AG20443 (cell line): ENCODE measurements around the gene MYCBP2.
"Not testable (repeated sequence)": the region's sequence is repeated elsewhere in the genome, so short reads cannot be mapped to it uniquely, and the experiment has no call there.

Source experiments
- DNase-seq: peaks from one replicate; pipeline ENCODE4 v3.0.0; 2012; ENCODE audit warnings: low spot score, mixed read lengths

Gene MYCBP2, protein sequence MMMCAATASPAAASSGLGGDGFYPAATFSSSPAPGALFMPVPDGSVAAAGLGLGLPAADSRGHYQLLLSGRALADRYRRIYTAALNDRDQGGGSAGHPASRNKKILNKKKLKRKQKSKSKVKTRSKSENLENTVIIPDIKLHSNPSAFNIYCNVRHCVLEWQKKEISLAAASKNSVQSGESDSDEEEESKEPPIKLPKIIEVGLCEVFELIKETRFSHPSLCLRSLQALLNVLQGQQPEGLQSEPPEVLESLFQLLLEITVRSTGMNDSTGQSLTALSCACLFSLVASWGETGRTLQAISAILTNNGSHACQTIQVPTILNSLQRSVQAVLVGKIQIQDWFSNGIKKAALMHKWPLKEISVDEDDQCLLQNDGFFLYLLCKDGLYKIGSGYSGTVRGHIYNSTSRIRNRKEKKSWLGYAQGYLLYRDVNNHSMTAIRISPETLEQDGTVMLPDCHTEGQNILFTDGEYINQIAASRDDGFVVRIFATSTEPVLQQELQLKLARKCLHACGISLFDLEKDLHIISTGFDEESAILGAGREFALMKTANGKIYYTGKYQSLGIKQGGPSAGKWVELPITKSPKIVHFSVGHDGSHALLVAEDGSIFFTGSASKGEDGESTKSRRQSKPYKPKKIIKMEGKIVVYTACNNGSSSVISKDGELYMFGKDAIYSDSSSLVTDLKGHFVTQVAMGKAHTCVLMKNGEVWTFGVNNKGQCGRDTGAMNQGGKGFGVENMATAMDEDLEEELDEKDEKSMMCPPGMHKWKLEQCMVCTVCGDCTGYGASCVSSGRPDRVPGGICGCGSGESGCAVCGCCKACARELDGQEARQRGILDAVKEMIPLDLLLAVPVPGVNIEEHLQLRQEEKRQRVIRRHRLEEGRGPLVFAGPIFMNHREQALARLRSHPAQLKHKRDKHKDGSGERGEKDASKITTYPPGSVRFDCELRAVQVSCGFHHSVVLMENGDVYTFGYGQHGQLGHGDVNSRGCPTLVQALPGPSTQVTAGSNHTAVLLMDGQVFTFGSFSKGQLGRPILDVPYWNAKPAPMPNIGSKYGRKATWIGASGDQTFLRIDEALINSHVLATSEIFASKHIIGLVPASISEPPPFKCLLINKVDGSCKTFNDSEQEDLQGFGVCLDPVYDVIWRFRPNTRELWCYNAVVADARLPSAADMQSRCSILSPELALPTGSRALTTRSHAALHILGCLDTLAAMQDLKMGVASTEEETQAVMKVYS (N-terminal part only)

DNA sequence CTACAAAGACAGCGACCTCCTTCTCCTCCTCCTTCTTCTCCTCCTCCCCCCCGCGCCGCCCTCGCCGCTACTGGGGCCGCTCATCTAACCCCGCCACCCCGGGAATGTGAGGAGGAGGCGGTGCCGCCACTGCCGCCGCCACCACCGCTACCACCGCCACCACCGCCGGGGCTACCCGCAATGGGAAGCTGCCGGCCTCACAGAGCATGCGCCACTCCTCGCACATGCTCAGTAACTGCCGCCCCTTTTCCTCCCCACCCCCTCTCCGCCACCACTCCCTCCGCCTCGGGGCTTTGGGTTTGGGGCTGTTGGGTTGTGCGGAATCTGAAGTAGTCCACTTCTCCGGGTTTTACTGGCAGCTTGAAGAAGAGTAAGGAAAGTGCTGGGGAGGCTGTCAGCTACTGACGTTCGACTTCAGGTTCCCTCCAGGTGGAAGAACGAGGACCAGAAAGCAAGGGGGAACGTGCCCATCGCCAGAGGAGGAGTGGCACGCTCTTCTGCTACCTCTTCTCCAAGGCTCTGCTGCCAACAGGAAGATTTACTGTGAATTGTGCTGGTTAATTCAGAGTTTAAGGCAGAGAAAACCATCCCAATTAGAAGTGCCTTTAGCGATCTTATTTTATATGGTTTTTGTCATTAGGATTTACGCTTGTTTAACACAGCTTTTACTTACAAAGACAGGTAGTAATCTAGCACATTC, at the start of gene MYCBP2:
Gene MYCBP2 (minus strand): TSS at position 190 of the 700 bp plus-strand sequence. CDS start 319 bp downstream, outside the sequence.
- peak; percentile 97 for DNase-seq

DNA sequence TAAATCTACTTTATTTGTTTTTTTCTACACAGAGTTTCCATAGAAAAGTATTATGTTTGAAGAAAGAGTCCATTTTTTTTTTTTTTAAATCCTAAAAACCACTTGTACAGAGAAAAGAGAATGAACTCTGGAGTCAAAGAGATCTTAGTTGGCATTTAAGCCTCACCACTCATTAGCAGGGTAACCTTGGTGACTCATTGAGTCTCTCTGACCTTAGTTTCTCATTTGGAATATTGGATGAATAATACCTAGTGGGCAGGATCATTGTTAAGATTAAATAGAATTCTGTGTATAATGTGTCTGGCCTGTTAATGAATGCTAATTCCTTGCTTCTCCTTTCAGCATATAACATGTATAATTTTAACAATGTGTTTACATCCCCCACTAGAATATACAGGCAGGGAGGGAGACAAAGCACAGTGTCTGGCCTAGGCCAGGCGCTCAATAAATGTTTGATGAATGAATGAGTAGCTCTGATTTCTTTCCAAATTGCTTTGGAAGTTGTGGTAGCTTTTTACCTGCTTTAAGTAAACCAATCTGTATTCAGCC, 48.7 kb upstream of the MYCBP2 start:
- DNase-seq = no peak

DNA sequence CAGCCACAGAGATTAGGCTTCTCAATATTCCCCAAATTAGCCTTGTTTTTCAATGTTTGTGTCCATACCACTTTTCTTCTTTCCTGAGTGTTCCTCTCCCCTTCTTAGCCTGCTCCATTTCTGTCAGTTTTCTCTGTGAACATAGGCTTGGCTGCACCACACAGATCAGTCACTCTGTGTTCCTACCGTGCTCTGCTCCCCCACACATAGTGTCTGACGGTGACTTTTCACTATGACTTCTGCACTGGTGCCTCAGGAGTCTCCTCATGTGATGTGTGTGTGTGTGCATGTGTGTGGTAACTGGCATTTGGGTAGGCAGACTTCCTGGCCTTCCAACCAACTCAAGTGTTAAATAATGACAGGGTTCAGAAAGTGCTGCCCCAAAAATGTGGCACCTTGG, 47.9 kb upstream of the MYCBP2 start:
- DNase-seq = no peak

DNA sequence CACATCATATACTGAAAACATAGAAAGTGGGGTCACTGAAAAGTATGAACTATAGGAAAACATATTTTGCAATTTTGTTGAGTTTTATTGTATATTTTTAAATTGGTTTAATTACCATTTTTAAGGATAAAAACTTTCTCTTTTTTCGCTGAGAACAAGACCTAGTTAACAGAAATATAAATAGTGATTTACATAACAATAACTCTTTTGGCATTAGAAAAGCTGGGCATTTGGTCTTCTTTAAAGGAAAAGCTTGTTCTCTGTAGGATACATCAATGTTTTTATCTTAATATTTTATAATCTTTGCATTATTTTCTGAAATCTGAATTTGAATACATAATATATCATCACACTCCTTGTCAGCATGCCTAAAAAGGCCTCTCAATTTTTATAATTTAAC, 47.4 kb upstream of the MYCBP2 start:
- no peak for DNase-seq

DNA sequence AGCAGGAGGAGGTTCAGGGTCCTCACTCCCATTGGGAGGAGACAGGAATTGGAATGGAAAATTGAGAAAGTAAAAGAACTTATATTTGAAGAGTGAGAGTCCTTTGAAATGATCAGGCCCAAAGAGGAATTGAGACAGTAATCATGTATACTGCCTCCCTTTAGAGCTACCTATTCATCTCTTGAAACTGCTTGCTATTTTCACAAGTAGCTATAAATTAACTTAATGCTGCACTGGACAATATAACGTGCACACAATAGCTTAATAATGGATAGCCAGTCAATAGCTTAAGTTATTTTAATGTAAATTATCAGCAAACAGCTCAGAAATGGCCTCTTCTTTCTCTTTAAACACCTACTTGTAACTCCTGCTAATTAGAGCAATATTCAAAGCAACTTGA, 46.6 kb upstream of the MYCBP2 start:
- no peak for DNase-seq

DNA sequence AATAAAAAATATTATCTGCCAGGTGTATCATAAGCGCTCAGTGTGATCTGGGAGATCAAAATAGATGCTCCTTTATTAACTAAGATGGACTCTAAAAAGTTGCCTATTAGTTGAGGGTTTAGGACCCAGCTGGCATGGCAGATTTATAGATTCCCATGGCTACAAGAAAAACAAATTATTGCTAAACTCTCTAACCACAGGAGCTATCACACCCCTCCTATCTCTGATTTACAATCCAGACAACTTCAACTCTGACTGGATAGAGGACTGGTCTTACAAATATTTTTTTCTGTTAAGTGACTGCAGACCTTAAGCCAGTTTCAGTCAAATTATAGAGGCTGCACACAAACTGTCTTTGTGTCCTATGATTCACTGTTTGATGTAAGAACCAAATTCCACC, 45.4 kb upstream of the MYCBP2 start:
- no peak for DNase-seq

DNA sequence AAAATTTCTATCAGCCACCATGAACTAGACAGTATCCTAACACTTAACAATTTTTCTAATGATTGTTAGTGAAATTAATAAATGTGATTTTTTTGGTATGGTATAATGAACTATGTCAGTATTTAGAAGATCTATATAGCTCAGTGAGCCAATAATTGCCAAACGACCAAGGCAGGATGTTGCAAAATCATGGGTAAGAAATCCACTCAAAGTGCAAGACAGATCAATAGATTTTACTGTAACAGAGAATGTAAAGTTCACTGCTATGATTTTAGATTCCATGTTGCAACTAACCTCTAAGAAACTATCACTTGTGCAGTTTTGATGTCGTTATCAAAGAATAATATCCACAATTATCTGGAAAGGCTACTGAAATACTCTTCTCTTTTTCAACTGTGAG, 44.0 kb upstream of the MYCBP2 start:
- DNase-seq = no peak

DNA sequence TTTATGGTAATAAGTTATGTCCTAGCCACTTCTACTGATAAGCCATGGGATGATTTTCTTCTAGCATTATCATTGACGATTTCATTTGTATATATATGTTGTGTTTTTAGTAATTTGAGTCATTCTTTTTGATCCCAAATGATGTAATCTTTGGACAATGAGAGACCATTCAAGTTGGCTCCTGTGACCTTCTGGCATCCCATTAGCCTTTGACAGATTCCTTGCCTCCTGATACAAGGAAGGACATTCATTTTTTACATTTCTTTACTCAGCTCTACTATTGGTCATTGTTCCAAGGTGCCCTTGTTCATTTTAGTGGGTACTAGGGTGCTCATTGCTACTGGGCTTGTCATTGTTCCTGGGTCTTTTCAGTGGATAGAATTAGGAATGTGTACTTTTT, 35.3 kb upstream of the MYCBP2 start:
- DNase-seq = no peak

DNA sequence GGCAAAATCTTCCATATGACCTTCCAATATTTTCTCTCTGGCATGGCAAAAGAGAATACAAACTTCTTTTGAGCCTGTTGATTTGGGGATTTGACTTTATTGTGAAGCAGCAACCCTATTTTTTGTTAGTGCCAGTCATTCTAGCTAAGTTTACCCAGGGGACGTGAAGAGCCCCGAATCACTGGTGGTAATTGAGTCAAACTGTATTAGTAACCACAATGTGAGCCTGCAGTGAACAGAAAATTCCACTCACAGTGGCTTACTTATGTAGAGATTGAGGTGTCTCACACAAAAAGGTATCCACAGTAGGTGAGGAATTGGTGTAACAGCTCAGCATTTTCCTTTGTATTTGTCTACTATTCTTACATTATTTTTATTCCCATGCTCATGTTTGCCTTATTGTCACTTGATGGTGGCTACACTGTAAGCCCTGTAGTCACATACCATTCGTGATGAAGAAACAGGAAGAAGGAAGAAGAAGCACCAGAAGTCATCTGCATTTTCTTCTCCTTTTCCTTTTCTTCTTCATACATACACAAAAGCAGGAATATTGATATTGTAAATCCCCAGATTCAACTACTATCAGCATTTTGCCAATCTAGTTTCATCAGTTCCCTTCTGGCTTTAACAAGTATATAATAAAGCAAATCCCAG, 33.3 kb upstream of the MYCBP2 start:
- no peak for DNase-seq

DNA sequence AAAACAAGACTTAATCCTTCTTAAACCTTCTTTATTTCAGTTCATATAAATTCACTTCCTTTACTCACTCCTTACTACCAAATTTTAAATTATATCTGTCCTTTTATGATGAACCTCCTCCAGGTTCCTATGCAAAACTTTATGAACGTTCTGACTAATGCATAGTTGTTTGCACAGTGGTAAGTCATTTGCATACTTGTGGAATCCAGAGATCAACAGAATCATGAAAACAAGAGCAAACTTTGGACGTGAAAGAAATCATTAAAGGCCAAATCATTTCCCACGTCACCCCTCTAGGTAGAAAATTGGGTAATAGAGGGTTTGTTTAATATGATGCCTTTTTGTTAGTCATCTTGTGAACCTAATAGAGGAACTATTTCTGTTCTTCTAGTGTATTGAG, 32.3 kb upstream of the MYCBP2 start:
- DNase-seq = no peak

DNA sequence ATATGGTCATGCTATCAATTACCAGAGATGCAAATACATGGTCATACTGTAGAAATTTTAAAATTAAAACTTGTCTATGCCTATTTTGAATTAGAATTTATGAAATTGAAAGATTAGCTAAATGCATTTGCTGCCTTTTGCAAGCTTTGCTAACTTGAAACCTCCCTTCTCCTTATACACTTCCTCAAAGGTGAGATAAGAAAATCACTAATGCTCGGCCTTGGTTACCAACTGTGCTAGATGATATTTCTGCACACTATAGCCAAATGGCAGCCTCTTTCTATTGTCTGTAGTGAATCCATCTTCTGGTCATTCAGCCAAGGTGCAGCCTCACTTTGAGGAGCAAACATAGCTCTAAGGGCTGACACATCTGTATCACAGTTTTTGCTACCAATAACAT, 31.1 kb upstream of the MYCBP2 start:
- no peak for DNase-seq

DNA sequence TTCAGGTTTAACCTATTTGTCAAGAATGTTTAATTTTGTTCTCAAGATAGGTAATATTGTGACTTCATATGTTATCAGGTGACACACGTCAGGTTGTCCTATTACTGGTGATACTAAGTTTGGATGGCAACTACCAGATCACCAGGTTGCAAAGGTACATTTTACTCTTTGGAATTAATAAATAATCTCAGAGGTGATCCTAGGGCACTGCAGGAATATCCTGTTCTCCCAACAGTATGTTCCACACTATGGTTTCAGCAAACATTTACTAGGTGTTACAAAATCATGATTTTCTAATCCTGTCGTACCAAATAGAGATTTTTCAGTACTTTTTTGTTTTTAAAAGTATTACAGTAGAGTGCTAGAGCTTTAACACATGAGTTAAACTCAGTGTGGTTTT, 29.3 kb upstream of the MYCBP2 start:
- no peak for DNase-seq

DNA sequence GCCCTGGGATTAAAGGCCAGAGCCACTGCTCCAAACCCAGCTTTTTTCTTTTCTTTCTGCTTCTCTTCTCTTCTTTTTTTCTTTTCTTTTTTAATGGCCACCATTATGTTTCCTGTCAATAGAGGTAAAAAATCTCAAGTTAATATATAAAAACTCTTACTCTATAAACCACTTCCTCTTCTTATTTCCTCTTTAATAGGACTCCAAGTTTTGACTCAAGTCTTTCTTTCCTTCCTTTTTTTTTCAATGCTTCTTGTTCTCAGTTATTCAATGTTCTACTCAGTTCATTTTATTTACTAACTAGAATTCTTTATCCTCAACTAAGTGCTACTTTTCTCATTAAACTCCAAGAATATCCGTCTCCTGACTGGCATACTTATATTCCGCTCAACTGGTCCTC, 27.1 kb upstream of the MYCBP2 start:
- DNase-seq = no peak

DNA sequence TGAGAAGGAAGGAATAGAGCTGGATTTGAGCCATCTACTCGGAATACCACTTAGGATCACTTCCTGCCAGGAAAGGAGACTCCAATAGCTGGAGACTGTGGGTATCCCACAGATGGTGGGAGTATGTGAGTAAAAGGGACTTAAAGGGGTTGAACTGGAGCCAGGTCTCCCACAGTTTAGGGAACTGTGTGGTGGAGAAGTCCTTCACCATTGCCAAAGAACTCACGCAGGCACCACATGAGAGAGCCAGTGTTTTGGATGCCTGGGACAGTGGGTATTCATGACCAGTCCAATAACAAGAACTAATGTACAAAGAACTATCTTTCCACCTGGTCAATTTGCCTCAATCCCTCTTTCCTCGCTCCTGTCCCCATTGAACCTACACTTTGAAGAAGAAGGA, 24.4 kb upstream of the MYCBP2 start:
- DNase-seq = no peak

DNA sequence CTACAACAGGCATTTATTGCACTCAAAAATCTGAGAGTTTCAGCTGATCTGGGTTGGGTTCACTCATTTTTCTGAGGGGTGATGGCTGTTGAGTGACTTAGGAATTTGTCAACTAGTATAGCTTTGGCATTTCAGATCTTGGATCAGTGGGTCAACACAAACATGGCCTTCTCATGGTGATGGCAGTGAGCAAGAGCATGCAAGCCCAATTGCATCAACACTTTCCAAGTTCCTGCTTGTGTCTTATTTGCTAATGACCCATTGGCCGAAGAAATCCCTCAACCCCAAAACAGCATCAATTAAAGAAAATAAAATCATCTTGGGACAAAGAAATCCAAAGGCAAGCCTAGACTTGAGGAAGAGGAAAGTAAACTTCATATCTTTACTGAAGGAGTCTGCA, 23.9 kb upstream of the MYCBP2 start:
- DNase-seq = no peak

DNA sequence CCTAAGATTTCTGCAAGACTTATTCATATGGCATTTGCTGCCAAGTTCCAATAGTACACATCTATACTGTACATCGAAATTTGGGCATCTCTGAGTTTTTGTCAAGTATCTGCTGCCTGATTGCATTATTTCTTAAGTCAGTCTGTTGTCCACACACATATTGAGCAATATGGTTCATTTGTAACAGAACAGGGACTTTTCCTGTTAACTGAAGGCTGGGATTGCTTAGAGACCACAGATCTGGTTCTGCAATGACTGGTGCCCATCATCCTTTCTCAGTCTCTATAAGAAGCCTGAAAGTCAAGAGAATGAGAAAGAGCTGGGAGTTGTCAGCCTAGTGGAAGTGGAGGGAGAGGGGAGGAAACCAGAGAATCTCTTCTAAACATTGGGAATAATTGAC, 22.5 kb upstream of the MYCBP2 start:
- DNase-seq = no peak

DNA sequence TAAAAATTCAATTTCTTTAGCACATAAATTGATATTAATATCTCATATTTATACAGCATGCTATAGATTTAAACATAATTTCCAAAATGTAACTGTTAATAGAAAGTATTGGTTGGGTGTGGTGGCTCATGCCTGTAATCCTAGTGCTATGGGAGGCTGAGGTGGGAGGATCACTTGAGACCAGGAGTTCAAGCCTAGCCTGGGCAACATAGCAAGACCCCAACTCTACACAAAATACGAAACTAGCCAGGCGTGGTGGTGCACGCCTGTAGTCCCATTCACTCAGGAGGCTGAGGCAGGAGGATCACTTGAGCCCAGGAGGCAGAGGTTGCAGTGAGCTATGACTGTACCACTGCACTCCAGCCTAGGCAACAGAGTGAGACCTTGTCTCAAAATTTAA, 20.5 kb upstream of the MYCBP2 start:
- DNase-seq = not testable (repeated sequence)

DNA sequence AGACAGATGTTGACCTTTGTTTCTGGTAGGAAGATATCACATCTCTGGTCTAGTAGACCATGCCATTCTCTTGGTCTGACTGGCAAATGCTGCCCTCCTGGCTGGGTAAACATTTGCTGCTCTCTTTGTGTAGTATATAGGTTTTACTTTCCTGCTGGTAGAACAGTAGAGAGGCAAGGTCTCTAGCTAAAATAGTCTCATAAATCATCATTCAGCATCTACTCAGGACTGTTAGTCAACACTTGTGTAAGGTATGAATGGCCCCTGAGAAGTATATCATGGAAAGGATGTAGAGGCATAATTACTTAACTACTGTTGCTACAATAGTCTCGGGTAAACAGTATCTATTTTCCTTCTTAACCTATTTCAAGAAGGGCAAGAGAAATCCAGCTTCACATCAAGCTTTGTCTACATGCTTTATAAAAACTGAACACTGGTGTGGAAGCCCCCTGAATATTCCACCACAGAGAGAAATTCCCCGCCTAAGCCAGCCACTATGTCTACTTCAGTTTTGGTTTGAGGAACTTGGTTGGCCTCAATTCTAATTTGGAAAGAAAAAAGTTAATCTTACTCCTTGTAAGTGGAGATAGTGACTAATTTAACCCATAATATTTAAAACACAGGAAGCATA, 18.4 kb upstream of the MYCBP2 start:
- DNase-seq = no peak

DNA sequence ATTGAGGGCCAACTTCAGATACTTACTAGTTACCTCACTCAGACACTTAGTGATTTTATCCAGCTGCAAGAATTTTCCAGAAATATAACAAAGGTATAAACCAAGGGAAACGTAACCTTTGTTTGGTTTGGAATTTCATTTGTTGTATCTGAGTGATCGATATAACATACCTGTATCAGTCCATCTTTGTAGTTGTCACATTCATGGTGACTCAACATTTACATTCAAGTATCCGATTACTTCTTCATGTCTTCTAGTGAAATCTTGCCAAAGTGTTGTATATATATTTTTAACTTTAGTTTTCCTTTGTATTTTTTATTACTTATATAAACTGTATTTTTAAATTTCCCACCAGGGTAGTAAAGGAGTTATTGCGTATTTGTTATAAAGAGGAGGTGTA, 16.9 kb upstream of the MYCBP2 start:
- no peak for DNase-seq

DNA sequence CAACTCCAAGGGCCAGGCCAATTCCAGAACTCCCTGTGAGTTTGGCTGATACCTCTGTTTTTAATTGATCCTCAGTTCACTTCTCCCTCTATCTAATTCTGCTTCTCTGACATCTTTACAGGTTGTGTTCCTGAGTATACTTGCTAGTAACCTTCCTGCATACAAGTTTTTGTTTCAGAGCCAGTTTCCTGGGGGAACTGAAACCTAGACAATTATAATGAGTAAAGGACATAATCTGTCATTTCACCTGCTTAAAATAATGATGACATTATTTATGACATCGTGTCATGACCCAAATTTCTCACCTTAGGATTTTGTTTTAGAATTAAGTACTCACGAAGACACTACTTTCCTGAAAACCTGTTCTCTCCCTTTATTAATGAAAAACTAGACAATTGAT, 12.5 kb upstream of the MYCBP2 start:
- DNase-seq = no peak

DNA sequence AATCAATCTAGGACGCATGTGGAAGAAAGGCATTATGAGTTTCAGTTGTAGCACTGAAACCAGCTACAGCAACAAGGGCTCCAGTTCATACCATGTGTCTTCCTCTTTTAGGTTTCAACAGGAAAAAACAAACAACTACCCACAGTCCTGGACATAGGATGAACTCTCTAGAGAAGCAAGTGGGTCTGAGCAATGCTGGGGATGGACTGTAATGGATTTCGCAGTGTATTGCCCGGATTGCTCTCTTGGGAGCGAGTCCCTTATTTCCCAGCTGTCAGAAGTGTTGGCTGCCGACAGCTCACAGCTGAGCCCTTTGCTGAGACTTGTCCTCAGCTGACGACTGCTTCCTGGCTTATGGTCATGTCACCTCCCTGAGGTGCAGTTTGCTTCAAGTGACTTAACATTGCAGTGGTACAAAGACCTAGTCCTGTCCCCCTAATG, 12.1 kb upstream of the MYCBP2 start:
- DNase-seq = no peak
